Brain pericyte (primary cell): Measurements from ENCODE around the gene EPHA2.
"Not testable (repeated sequence)": the region's sequence is repeated elsewhere in the genome, so short reads cannot be mapped to it uniquely, and the experiment has no call there.

ENCODE experiments used
- DNase-seq: peaks from one replicate; pipeline ENCODE4 v3.0.0-alpha.2; 2012; ENCODE audit warnings: low read depth, low spot score

The EPHA2 gene

GRCh38 chr1:16119926-16120325 lies 35.9 kb downstream of the EPHA2 start:
- no peak for DNase-seq

- no peak for DNase-seq
These were observed 36.4 kb downstream of the EPHA2 start for GRCh38 chr1:16119504-16119903.

- no peak for DNase-seq
These were observed 37.2 kb downstream of the EPHA2 start for GRCh38 chr1:16118706-16119105.

- DNase-seq, result no peak
These were observed 37.9 kb downstream of the EPHA2 start for GRCh38 chr1:16117936-16118335.

GRCh38 chr1:16117369-16117768 lies 38.5 kb downstream of the EPHA2 start:
- no peak for DNase-seq

GRCh38 chr1:16116625-16117024 lies 39.2 kb downstream of the EPHA2 start:
- no peak for DNase-seq

- no peak for DNase-seq
These were observed 39.9 kb downstream of the EPHA2 start for GRCh38 chr1:16116002-16116401.

- no peak for DNase-seq
These were observed 40.3 kb downstream of the EPHA2 start for GRCh38 chr1:16115468-16115983.

- DNase-seq, result no peak
These were observed 41.1 kb downstream of the EPHA2 start for GRCh38 chr1:16114527-16115467.

GRCh38 chr1:16112596-16113555 lies 43.0 kb downstream of the EPHA2 start:
- no peak for DNase-seq

GRCh38 chr1:16111771-16112595 lies 43.9 kb downstream of the EPHA2 start:
- no peak for DNase-seq

GRCh38 chr1:16110884-16111283 lies 45.0 kb downstream of the EPHA2 start:
- no peak for DNase-seq

- no peak for DNase-seq
These were observed 45.4 kb downstream of the EPHA2 start for GRCh38 chr1:16110456-16110855.

GRCh38 chr1:16109571-16109970 lies 46.3 kb downstream of the EPHA2 start:
- no peak for DNase-seq

GRCh38 chr1:16107039-16107438 lies 48.8 kb downstream of the EPHA2 start:
- DNase-seq, result not testable (repeated sequence)

- no peak for DNase-seq
These were observed 54.2 kb downstream of the EPHA2 start for GRCh38 chr1:16101623-16102022.

- no peak for DNase-seq
These were observed 56.5 kb downstream of the EPHA2 start for GRCh38 chr1:16099412-16099811.

GRCh38 chr1:16095447-16095846 lies 60.4 kb downstream of the EPHA2 start:
- DNase-seq, result no peak

- DNase-seq, result no peak
These were observed 61.3 kb downstream of the EPHA2 start for GRCh38 chr1:16094453-16095158.

- DNase-seq, result no peak
These were observed 62.3 kb downstream of the EPHA2 start for GRCh38 chr1:16093611-16094010.
